ENCODE measurements around the gene CD84.
"Not testable (repeated sequence)": the region's sequence is repeated elsewhere in the genome, so short reads cannot be mapped to it uniquely, and the experiment has no call there.

CD84 gene

DNA sequence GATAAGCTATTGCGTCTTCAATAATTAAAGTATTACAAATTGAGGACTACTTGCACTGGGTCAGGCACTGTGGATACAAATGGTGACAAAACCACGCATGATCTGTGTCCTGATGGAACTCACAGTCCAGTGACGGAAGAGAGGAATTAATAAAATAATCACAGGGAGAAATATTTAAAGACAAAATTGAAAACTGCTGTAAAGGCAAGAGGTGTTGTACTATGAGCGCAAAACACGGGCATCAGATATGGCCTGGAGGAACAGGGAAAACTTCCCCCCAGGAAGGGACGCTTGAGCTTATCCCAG is 39.7 kb downstream of the CD84 start:
- TF ChIP-seq, protein P1, sequence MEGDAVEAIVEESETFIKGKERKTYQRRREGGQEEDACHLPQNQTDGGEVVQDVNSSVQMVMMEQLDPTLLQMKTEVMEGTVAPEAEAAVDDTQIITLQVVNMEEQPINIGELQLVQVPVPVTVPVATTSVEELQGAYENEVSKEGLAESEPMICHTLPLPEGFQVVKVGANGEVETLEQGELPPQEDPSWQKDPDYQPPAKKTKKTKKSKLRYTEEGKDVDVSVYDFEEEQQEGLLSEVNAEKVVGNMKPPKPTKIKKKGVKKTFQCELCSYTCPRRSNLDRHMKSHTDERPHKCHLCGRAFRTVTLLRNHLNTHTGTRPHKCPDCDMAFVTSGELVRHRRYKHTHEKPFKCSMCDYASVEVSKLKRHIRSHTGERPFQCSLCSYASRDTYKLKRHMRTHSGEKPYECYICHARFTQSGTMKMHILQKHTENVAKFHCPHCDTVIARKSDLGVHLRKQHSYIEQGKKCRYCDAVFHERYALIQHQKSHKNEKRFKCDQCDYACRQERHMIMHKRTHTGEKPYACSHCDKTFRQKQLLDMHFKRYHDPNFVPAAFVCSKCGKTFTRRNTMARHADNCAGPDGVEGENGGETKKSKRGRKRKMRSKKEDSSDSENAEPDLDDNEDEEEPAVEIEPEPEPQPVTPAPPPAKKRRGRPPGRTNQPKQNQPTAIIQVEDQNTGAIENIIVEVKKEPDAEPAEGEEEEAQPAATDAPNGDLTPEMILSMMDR (IDR thresholded peaks at IDR 0.05; ENCODE audit: low read depth, low read length): no peak
- DNase-seq (ENCODE audit: extremely low read depth, low read depth): no peak

DNA sequence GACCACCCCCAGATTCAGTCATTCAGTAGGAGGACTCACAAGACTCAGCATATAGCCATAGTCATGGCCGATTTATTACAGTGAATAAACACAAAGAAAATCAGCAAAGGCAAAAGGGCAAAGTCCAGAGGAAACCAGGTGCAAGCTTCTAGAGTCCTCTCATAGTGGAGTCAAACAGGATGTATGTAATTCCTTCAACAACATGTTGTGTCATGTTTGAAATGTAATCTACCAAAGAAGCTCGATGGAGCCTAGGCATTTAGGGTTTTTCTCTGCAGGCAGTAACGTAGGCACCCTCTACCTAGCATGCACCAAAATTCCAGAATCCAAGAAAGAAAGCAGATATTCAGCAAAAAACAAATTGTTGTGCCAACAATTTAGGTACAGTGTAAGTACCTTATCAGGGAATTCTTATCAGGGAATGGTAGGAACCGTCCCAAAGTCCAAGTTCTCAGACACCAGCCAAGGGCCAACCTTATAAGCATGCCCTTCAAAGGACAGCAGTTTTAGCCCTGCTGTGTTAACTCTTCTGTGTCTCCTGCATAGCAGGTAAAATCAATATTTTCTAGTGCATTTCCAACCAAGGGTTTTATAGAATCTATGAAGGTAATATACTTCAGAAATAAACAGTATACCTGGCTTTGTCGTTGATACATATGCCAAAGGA is 40.2 kb downstream of the CD84 start:
- DNase-seq (ENCODE audit: extremely low read depth, low read depth): no peak
- TF ChIP-seq, protein P1 (IDR thresholded peaks at IDR 0.05; ENCODE audit: low read depth, low read length): no peak

DNA sequence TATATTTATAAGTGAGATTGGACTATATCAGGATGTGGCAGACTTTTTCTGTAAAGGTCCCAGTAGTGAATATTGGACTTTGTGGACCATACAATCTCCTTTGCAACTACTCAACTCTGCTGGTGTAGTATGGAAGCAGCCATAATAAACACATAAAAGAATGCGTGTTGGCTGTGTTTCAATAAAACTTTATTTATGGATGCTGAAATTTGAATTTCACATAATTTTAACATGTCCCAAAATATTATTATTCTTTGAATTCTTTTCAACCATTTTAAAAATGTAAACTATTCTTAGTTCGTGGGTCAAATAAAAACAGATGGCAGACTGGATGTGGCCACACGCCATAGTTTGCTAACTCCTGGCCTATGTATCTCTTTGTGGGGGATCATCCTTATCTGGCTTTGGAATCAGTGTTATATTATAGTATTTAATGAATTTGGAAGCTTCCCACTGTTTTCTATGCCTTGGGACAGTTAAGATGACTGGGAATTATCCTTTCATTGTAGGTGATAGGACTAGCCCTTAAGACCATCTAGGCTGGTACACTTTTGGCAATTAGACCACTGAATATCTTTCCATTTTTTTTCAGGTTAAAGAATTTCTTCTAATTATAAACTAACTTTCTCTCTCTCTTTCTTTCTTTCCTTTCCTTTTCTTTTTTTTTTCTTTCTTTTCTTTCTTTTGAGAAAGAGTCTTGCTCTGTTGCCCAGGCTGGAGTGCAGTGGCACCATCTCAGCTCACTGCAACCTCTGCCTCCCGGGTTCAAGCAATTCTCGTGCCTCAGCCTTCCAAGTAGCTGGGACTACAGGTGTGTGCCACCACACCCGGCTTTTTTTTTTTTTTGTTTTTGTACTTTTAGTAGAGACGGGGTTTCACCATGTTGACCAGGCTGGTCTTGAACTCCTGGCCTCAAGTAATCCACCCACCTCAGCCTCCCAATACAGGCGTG is 41.3 kb downstream of the CD84 start:
- no peak for DNase-seq (ENCODE audit: extremely low read depth, low read depth)
- TF ChIP-seq, protein P1 (IDR thresholded peaks at IDR 0.05; ENCODE audit: low read depth, low read length): no peak

DNA sequence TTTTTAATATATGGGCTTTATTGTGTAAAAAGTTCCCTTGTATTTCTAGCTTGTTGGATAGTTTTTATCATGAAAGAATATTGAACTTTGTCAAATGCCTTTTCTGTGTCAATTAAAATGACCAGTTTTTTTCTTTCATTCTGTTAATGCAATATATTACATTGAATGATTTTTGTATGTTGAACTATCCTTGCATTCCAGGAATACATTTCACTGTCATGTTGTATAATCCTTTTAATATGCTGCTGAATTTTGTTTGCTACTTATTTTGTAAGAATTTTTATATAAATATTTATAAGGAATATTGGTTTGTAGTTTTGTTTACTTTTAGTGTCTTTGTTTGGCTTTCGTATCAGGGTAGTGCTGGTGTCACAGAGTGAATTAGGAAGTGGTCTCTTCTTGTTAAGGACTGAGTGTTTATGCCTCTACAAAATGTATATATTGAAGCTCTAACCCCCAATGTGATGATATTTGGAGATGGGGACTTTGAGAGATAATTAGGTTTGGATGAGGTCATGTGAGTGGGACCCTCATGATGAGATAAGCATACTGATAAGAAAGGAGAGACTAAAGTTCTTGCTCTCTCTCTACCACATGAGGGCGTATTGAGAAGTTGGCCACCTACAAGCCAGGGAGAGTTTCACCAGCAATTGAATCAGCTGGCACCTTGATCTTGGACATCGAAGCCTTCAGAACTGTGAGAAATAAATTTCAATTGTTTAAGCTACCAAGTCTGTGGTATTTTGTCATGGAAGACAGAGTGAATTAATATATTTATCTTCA is 44.3 kb downstream of the CD84 start:
- TF ChIP-seq, protein P1 (IDR thresholded peaks at IDR 0.05; ENCODE audit: low read depth, low read length): no peak
- DNase-seq (ENCODE audit: extremely low read depth, low read depth): no peak

DNA sequence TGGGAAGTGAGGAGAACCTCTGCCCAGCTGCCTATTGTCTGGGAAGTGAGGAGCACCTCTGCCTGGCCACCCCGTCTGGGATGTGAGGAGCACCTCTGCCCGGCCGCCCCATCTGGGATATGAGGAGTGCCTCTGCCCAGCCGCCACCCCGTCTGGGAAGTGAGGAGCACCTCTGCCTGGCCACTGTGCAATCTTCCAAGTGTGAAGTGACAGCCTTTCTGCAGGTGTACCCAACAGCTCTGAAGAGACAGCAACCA is 46.8 kb downstream of the CD84 start:
- DNase-seq (ENCODE audit: extremely low read depth, low read depth): not testable (repeated sequence)

DNA sequence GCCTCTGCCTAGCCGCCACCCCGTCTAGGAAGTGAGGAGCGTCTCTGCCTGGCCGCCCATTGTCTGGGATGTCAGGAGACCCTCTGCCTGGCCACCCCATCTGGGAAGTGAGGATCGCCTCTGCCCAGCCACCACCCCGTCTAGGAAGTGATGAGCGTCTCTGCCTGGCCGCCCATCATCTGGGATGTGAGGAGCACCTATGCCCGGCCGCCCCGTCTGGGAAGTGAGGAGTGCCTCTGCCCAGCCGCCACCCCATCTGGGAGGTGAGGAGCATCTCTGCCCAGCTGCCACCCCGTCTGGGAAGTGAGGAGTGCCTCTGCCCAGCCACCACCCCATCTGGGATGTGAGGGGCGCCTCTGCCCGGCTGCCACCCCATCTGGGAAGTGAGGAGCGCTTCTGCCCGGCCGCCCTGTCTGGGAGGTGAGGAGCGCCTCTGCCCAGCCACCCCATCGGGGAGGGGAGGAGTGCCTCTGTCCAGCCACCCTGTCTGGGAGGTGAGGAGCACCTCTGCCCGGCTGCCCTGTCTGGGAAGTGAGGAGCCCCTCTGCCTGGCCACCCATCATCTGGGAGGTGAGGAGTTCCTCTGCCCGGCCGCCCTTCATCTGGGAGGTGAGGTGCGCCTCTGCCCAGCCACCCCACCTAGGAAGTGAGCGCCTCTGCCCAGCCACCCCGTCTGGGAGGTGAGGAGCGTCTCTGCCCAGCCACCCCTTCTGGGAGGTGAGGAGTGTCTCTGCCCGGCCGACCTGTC is 47.3 kb downstream of the CD84 start:
- DNase-seq (ENCODE audit: extremely low read depth, low read depth): not testable (repeated sequence)

DNA sequence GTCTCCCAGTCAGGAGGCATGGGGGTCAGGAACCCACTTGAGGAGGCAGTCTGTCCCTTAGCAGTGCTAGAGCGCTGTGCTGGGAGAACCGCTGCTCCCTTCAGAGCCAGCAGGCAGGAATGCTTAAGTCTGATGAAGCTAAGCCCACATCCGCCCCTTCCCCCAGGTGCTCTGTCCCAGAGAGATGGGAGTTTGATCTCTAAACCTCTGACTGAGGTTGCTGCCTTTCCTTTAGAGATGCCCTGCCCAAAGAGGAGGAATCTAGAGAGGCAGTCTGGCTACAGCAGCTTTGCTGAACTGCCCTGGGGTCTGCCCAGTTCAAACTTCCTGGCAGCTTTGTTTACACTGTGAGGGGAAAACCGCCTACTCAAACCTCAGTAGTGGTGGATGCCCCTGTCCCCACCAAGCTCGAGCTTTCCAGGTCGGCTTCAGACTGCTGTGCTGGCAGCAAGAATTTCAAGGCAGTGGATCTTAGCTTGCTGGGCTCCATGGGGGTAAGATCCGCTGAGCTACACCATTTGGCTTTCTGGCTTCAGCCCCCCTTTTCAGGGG is 49.8 kb downstream of the CD84 start:
- not testable (repeated sequence) for DNase-seq (ENCODE audit: extremely low read depth, low read depth)

DNA sequence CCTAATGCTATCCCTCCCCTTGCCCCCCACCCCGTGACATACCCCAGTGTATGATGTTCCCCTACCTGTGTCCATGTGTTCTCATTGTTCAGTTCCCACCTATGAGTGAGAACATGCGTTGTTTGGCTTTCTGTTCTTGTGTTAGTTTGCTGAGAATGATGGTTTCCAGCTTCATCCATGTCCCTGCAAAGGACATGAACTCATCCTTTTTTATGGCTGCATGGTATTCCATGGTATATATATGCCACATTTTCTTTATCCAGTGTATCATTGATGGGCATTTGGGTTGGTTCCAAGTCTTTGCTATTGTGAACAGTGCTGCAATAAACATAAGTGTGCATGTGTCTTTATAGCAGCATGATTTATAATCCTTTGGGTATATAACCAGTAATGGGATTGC is 55.5 kb downstream of the CD84 start:
- DNase-seq (ENCODE audit: extremely low read depth, low read depth): not testable (repeated sequence)

All from AG09319 (cell line).